Fibroblast of lung (primary cell): Measurements from ENCODE around the gene PTTG2. TPM values are rescaled to one million over a fixed set of nuclear protein-coding genes. Genes with fewer than 3 reads are reported as not detected.

Source experiments
- DNase-seq, 2 donors: peaks; one replicate each; pipeline versions ENCODE4 v3.0.0 to v3.0.0-alpha.2; 2010; ENCODE audit warnings: low read depth in 2 of 2
- H2AFZ ChIP-seq: 2 replicates; pipeline ENCODE4 v1.5.1; 2012; ENCODE audit warnings: low read length, control low read depth, inconsistent platforms
- H3K27ac ChIP-seq: 2 replicates; pipeline ENCODE4 v1.5.1; 2011; ENCODE audit warnings: low read length, control low read depth; ENCODE audit not compliant: insufficient read depth
- H3K27me3 ChIP-seq: 2 replicates; pipeline ENCODE4 v1.5.1; 2011; ENCODE audit warnings: mild to moderate bottlenecking, low read length; ENCODE audit not compliant: control insufficient read depth, insufficient read depth
- H3K36me3 ChIP-seq: 2 replicates; pipeline ENCODE4 v1.5.1; 2011; ENCODE audit warnings: low read length; ENCODE audit not compliant: control insufficient read depth, insufficient read depth
- H3K4me1 ChIP-seq: 2 replicates; pipeline ENCODE4 v1.5.1; 2011; ENCODE audit warnings: low read length; ENCODE audit not compliant: control insufficient read depth, insufficient read depth; ENCODE audit errors: extremely low read depth
- H3K4me2 ChIP-seq: 2 replicates; pipeline ENCODE4 v1.5.1; 2011; ENCODE audit warnings: low read length, control low read depth; ENCODE audit not compliant: insufficient read depth; ENCODE audit errors: extremely low read depth
- H3K4me3 ChIP-seq, 4 experiments: fragments of 200-600 bp in 1 of 4; sonication (generic) in 1 of 4; replicated peaks in 1 of 4; 2 replicates each; pipeline ENCODE4 v1.5.1; 2011 to 2016; ENCODE audit warnings: low read length in 4 of 4, low read depth in 3 of 4, mild to moderate bottlenecking in 3 of 4, control low read depth in 2 of 4, inconsistent platforms in 1 of 4, mixed read lengths in 1 of 4; ENCODE audit not compliant: insufficient read depth in 1 of 4; ENCODE audit errors: control extremely low read depth in 1 of 4
- H3K79me2 ChIP-seq: 2 replicates; pipeline ENCODE4 v1.5.1; 2012; ENCODE audit warnings: mild to moderate bottlenecking, low read length, inconsistent platforms; ENCODE audit not compliant: control insufficient read depth, insufficient read depth
- H3K9ac ChIP-seq: 2 replicates; pipeline ENCODE4 v1.5.1; 2011; ENCODE audit warnings: mild to moderate bottlenecking, low read length, control low read depth; ENCODE audit not compliant: insufficient read depth
- H3K9me3 ChIP-seq: 2 replicates; pipeline ENCODE4 v1.5.1; 2012; ENCODE audit warnings: low read depth, low read length; ENCODE audit not compliant: control insufficient read depth, insufficient read depth
- H4K20me1 ChIP-seq: 2 replicates; pipeline ENCODE4 v1.5.1; 2011; ENCODE audit warnings: low read length; ENCODE audit not compliant: control insufficient read depth, insufficient read depth; ENCODE audit errors: extremely low read depth
- EZH2 ChIP-seq: IDR thresholded peaks from 2 replicates; pipeline ENCODE4 v1.5.1; 2012; ENCODE audit warnings: low read length, control low read depth, mild to moderate bottlenecking; ENCODE audit errors: missing control alignments
- polyA plus RNA-seq, 2 donors: library from polyadenylated mRNA; depleted of rRNA in 1 of 2; stranded (reverse) in 1 of 2; unstranded in 1 of 2; fragments of >200 nt; gene quantifications; 2 replicates each; pipeline ENCODE4 v1.2.1, GENCODE V29; 2011 to 2012; ENCODE audit warnings: missing spikeins in 1 of 2
- total RNA-seq: library from RNA; depleted of rRNA; stranded (reverse); fragments of >200 nt; gene quantifications from 2 replicates; pipeline ENCODE4 v1.2.1, GENCODE V29; 2014
- TF ChIP-seq, protein P1 (sequence below), 2 donors: IDR thresholded peaks in 1 of 2; conservative IDR thresholded peaks in 1 of 2; 1 replicate in 1 of 2; 2 replicates in 1 of 2; pipeline ENCODE4 v1.5.1; 2011 to 2012; ENCODE audit warnings: low read length in 2 of 2, control low read depth in 1 of 2, inconsistent platforms in 1 of 2, low read depth in 1 of 2, mild to moderate bottlenecking in 1 of 2

PTTG2 gene
- total and polyA plus RNA-seq, 2 donors (not counting 1 experiment from before 2014, with no cell fraction given), result not detected

- Histone ChIP-seq H3K36me3 (no peaks in the 10 kb centered on the region), H3K4me3 (no peak overlapping the region), H3K79me2 (no peaks in the 10 kb centered on the region), H3K4me2 (no peak overlapping the region), H3K27me3 (no peaks in the 10 kb centered on the region), H3K27ac (no peak overlapping the region), H2AFZ (no peak overlapping the region), H3K9ac (no peak overlapping the region), H4K20me1 (no peaks in the 10 kb centered on the region), H3K9me3 (no peaks in the 10 kb centered on the region), H3K4me1 (no peaks in the 10 kb centered on the region)
- DNase-seq, result no peak
- TF ChIP-seq EZH2, result no peak
- TF ChIP-seq, protein P1, sequence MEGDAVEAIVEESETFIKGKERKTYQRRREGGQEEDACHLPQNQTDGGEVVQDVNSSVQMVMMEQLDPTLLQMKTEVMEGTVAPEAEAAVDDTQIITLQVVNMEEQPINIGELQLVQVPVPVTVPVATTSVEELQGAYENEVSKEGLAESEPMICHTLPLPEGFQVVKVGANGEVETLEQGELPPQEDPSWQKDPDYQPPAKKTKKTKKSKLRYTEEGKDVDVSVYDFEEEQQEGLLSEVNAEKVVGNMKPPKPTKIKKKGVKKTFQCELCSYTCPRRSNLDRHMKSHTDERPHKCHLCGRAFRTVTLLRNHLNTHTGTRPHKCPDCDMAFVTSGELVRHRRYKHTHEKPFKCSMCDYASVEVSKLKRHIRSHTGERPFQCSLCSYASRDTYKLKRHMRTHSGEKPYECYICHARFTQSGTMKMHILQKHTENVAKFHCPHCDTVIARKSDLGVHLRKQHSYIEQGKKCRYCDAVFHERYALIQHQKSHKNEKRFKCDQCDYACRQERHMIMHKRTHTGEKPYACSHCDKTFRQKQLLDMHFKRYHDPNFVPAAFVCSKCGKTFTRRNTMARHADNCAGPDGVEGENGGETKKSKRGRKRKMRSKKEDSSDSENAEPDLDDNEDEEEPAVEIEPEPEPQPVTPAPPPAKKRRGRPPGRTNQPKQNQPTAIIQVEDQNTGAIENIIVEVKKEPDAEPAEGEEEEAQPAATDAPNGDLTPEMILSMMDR (conservative IDR thresholded peaks at IDR 0.05 in 1 of 2, IDR thresholded peaks at IDR 0.05 in 1 of 2; ENCODE audit: low read depth in 1 of 2, low read length in 2 of 2), result no peak
Observed at GRCh38 chr4:37999000-37999716, 39.0 kb downstream of the PTTG2 start.

DNA sequence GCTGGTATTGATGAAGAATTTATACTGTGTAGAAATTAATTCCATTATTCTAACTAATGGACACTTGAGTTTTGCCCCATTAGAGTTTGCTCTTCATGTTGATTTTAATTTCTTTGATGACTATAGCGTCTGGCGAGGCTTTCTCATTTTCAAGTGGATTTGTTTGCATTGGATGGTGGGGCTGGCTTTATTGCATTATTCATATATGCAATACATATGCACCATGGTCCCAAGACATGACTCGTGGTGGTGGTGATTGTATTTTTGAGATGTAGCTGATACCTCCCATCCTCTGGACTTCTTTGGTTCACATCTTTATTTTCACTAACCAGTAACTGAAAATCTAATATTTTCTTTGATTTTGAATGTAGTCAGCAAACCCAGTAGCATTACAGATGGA is 39.8 kb downstream of the PTTG2 start:
- Histone ChIP-seq H3K79me2 (no peaks in the 10 kb centered on the region), H4K20me1 (no peaks in the 10 kb centered on the region), H3K9ac (no peak overlapping the region), H3K36me3 (no peaks in the 10 kb centered on the region), H3K9me3 (no peaks in the 10 kb centered on the region), H3K4me1 (peaks cover 2% of the 10 kb centered on the region), H3K27me3 (no peaks in the 10 kb centered on the region), H2AFZ (no peak overlapping the region), H3K4me2 (no peak overlapping the region), H3K27ac (no peak overlapping the region), H3K4me3 (no peak overlapping the region)
- DNase-seq, result no peak
- TF ChIP-seq, protein P1 (conservative IDR thresholded peaks at IDR 0.05 in 1 of 2, IDR thresholded peaks at IDR 0.05 in 1 of 2; ENCODE audit: low read depth in 1 of 2, low read length in 2 of 2), result no peak
- TF ChIP-seq EZH2, result no peak

DNA sequence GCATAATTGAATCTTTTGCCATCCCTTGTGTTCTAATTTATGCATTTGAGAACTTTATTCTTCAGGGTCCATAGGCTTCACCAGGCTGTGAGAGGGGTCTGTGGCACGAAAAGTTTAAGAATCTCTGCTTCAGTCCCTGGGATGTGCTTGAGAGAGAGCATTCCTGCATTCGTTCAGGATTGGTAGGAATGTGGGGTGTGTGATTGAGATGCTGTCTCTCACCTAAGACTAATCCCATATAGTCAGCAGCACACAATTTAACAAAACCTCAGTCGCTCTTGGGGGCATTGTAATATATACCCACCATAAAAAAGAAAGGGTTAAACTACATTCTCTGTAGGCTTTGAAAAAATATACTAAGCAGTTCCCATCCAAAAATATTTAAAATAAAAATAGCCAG is 41.7 kb downstream of the PTTG2 start:
- TF ChIP-seq, protein P1 (conservative IDR thresholded peaks at IDR 0.05 in 1 of 2, IDR thresholded peaks at IDR 0.05 in 1 of 2; ENCODE audit: low read depth in 1 of 2, low read length in 2 of 2), result no peak
- TF ChIP-seq EZH2, result no peak
- Histone ChIP-seq H4K20me1 (no peaks in the 10 kb centered on the region), H3K79me2 (no peaks in the 10 kb centered on the region), H3K27ac (no peak overlapping the region), H2AFZ (no peak overlapping the region), H3K9ac (no peak overlapping the region), H3K27me3 (no peaks in the 10 kb centered on the region), H3K4me1 (peaks cover 2% of the 10 kb centered on the region), H3K4me3 (no peak overlapping the region), H3K9me3 (no peaks in the 10 kb centered on the region), H3K36me3 (no peaks in the 10 kb centered on the region), H3K4me2 (no peak overlapping the region)
- no peak for DNase-seq
